GM19193 (cell line): ENCODE results near the gene CHAF1A.

ENCODE experiments used
- POLR2A ChIP-seq: IDR thresholded peaks from 4 replicates; pipeline ENCODE4 v1.6.1; 2011; ENCODE audit not compliant: insufficient read depth, insufficient read length; ENCODE audit errors: extremely low read depth

Gene CHAF1A

GRCh38 chr19:4428326-4428975, 26.0 kb downstream of the CHAF1A start:
- TF ChIP-seq POLR2A: no peak

GRCh38 chr19:4429256-4429655, 26.8 kb downstream of the CHAF1A start:
- no peak for TF ChIP-seq POLR2A

DNA sequence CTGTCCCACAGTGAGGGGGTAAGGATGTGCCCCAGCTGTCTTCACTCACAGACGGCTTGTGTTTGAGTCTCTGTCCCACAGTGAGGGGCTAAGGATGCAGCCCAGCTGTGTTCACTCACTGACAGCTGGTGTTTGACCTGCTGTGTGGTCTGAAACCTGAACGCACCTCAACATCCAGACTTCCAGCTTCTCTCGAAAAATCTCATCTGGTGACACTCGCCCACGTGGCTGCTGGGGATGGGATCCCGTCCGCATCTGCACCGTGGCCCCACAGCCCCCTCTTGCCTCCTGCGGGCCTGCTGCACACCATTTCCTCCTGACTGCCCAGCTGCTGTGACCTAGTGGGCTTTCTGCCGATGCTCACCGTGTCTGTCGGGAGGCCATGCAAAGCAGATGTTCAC, 27.3 kb downstream of the CHAF1A start:
- no peak for TF ChIP-seq POLR2A

DNA sequence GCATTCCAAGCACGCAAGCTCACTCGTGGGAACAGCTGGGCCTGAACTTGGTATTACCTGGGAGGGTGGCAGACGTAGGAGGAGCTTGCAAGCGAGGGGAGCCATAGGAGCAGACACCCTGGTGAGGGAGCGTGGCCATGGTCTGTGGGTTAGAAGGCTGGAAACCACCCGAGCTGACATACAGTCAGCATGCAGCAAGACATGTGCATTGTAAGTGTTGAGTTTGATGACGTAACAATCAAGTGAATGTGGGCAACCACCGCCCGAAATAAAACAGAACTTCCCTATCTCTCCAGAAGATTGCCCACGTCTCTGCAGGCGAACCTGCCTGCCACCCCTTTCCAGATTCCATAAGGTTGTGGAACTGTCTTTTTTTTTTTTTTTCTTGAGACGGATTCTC, 28.3 kb downstream of the CHAF1A start:
- no peak for TF ChIP-seq POLR2A

- no peak for TF ChIP-seq POLR2A
These were observed 28.9 kb downstream of the CHAF1A start for GRCh38 chr19:4431296-4431695.

GRCh38 chr19:4431808-4432674, 29.6 kb downstream of the CHAF1A start:
- TF ChIP-seq POLR2A: peak; percentile 28

GRCh38 chr19:4432918-4433506, 30.6 kb downstream of the CHAF1A start:
- TF ChIP-seq POLR2A: no peak

- TF ChIP-seq POLR2A: no peak
These were observed 32.0 kb downstream of the CHAF1A start for GRCh38 chr19:4434391-4434790.

- TF ChIP-seq POLR2A: no peak
These were observed 33.8 kb downstream of the CHAF1A start for GRCh38 chr19:4436231-4436630.

DNA sequence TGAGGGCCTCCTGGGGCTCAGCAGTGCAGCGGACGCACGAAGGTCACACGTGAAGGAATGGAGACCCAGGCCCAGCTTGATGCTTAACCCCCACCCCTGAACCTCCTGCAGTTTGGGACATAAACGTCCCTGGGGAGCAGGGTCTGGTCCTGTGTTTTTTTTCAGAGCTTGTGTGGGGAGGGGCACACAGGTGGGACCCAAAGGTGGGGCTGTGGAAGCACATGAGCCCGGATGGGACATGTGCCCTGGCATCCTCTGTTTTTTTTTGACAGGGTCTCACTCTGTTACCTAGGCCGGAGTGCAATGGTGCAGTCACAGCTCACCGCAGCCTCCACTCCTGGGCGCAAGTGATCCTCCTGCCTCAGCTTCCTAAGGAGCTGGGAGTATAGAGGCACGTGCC, 34.7 kb downstream of the CHAF1A start:
- no peak for TF ChIP-seq POLR2A

DNA sequence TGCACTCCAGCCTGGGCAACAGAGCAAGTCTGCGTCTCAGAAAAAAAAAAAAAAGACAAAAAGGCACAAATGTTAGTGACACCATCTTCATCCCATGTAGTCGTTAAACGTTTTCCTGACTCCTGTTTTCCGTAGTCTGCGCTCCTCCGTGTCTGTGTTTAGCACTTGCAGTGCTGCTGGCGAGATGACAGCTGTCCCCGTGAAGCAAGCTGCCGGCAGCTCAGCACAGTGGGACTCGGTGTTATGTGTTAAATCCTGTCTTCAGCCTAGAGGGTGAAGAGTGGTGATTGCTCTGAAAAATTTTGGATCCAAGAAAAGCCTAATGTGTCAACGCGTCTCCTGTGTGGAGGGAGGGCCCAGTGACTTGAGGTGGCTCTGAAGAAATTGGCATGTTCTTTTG, 36.8 kb downstream of the CHAF1A start:
- TF ChIP-seq POLR2A: no peak

DNA sequence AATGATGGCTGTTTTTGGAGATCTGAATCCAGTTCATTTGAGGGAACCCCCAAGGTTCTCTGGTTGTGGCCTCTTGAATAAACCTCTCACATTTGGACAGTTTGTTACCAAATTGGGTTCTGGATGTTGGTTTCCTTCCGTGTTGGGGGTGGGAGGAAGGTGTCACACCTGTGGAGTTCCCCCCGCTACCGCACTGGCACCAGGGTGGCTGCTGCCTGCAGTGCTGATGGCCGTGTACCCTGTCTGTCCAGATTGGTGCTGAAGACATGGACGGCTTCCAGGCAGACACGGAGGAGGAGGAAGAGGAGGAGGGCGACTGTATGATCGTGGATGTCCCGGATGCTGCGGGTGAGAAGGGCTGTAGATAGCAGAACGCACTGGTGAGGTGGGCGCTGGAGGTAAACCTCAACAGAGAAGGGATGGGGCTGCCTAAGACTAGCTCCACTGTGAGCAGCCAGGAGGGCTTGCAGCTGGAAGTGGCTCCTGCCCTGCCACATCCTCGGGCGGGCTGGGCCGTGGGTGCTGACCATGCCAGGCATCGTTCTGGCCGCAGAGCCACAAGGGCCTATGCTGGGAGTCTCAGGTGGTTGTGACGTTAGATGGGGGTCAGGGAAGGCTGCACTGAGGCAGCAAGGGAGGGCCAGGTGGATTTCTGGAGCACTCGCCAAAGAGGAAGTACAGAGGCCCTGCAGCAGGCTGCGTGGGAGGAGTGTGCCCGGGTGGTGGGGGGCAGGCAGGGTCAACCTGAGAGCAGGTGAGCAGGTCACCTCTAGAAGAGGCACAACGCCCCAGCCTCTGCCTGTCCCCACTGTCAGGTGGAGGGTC, 39.8 kb downstream of the CHAF1A start:
- TF ChIP-seq POLR2A: peak; percentile 14

GRCh38 chr19:4442819-4443146, 40.3 kb downstream of the CHAF1A start:
- TF ChIP-seq POLR2A: no peak

GRCh38 chr19:4443188-4443587, 40.7 kb downstream of the CHAF1A start:
- no peak for TF ChIP-seq POLR2A
